Dermis blood vessel endothelial cell (primary cell): ENCODE data around the gene BBS5. TPM values are rescaled to one million over a fixed set of nuclear protein-coding genes. Genes with fewer than 3 reads are reported as not detected.
"Not testable (repeated sequence)": the region's sequence is repeated elsewhere in the genome, so short reads cannot be mapped to it uniquely, and the experiment has no call there.

ENCODE experiments used
- DNase-seq: peaks from one replicate; pipeline ENCODE4 v3.0.0; 2010
- total RNA-seq: library from RNA; depleted of rRNA; stranded (reverse); fragments of >200 nt; gene quantifications from 2 replicates; pipeline ENCODE4 v1.2.3, GENCODE V29; 2014

The BBS5 gene
- total RNA-seq, 1 donor from 2014 or later, result 3.2 TPM

DNA sequence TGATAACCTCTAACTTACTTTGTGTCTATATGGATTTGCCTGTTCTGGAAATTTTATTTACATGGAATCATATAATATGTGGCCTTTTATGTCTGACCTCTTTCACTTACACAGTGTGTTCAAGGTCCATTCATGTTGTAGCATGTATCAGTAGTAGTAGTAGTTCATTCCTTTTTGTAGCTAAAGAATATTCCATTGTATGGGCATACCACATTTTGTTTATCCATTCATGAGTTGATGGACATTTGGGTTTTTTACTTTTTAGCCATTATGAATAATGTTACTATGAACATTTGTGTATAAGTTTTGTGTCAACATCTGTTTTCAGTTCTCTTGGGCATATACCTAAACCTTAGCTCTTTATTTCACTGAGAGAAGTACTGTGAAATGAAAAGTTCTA is 11.5 kb downstream of the BBS5 start:
- no peak for DNase-seq

DNA sequence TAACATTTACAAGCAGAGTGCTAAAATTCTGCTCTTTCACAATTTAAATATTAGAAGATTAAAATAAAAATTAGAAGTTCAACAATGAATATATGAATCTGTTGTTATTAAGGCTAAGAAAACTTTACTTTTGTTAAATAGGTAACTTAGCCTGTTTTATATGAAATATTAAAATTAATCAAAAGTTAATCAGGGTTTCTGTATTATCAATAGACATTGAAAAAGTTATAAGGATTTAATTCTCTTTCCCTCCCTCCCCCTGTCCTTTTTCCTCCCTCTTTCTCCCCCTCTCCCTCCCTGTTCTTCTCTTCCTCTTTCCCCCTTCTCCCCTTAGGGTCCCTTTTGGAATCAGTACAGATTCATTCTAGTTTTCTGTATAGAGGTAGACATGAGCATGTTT is 12.1 kb downstream of the BBS5 start:
- DNase-seq, result no peak

DNA sequence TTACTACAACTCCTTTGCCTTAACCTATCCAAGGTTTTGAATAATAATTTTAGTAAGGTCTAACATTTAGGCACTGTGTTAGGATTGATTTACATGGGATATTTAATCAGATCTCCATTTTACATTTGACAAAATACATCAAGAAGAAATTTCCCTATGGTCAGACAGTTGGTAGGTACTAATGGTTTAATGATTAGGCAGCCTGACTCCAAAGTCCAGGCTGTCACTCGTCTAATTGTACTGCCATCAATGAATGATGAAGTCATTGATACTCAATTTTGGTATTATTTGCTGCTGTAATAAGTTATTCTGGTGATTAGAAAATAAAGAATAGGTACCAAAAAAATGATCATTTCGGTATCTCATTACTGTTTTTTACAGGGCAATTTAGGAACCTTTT is 14.1 kb downstream of the BBS5 start:
- DNase-seq, result no peak

DNA sequence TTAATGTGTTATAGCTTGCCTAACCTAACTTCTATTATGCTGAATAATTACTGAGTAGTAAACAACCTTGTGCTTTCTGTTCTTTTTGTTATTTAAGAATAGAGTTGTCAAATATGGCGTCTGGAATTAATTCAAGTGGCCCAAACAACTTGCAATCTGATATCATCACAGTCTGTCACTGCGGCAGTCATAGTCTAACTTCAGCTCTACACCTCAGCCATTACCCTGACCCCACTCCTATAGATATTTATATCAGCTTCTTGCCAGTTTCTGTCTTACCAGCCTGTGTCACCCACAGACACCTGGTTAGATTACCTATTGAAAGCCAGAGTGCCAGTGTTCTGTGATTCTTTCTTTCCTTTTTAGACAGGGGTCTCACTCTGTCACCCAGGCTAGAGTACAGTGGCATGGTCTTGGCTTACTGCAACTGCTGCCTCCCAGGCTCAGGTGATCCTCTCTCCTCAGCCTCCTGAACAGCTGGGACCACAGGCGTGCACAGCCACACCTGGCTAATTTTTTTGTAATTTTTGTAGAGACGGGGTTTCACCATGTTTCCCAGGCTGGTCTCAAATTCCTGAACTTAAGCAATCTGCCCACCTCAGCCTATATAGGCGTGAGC is 16.1 kb downstream of the BBS5 start:
- DNase-seq, result no peak

DNA sequence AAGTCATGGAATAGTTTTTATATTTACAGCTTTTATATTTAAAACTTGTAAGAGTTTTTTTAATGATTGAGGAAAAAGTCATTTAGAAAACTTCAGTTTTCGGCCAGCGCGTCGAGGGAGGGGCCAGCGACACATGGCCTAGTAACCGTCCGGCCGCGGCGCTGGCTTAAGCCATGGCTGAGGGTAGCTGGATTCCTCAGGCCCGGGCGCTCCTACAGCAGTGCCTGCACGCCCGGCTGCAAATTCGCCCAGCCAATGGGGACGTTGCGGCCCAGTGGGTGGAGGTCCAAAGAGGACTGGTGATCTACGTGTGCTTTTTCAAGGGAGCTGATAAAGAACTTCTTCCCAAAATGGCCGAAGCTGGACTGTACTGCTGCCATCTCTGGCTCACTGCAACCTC is 25.4 kb downstream of the BBS5 start:
- DNase-seq, result no peak

DNA sequence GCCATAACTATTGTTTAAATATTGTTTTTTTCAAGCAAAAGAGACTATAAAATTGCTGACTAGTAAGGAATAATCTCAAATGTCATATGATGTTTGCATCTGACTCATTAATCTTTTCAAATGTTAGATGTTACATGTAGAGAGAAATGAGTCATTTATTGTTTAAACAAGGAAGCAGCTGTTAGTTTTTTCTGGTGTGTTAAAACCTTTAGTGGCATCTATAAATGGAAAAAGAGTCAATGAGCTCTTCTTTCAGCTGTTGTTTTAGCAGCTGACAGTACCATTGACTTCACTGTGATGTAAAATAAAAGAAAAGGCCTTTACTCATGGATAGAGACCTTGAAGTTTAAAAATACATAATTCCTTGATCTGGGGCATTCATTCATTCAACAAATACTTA is 28.4 kb downstream of the BBS5 start:
- peak; percentile 88 for DNase-seq

DNA sequence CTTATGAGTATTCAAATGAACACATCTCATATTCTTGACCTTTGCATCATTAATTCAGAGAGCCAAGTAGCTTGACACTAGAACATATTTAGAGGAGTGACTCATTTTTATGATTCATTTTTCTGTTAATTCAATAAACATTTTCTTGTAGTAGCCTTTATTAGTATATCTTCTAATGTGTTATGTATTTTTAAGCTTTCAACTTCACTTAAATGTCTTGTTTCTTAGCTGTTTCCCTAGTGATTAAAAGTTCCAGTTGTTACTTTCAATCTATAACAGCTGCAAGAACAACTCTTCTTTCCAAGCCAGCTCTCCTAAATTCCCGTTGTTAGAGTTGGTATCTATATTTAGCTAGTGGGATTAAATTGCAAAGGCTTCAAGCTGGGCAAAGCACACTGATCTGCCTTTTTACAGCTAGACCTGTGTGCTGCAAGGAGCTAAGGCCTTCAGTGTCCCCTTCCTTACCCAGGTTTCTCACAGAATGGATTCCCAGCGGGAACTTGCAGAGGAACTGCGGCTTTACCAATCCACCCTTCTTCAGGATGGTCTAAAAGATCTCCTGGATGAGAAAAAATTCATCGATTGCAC is 30.1 kb downstream of the BBS5 start, which contains the start of gene KLHL41:
Gene KLHL41, plus strand, starts transcription at position 405 of the 588 bp plus-strand sequence. Its CDS starts 77 bp downstream, at position 482.
- DNase-seq, result no peak

DNA sequence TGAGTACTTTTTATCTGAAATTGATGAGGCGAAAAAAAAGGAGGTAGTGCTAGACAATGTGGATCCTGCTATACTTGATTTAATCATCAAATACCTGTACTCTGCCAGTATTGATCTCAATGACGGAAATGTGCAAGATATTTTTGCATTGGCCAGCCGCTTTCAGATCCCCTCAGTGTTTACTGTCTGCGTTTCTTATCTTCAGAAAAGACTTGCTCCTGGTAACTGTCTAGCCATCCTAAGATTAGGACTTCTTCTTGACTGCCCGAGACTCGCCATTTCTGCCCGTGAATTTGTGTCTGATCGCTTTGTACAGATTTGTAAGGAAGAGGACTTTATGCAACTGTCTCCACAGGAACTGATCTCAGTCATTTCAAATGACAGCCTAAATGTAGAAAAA is 30.7 kb downstream of the BBS5 start:
- no peak for DNase-seq

DNA sequence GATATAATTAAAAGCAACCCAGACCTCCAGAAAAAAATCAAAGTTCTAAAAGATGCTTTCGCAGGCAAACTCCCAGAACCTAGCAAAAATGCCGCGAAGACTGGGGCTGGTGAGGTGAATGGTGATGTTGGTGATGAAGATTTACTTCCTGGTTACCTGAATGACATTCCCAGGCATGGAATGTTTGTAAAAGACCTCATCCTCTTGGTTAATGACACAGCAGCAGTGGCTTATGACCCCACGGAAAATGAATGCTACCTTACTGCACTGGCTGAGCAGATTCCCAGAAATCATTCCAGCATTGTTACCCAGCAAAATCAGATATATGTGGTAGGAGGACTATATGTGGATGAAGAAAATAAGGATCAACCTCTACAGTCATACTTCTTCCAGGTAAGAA is 31.2 kb downstream of the BBS5 start:
- DNase-seq, result no peak

DNA sequence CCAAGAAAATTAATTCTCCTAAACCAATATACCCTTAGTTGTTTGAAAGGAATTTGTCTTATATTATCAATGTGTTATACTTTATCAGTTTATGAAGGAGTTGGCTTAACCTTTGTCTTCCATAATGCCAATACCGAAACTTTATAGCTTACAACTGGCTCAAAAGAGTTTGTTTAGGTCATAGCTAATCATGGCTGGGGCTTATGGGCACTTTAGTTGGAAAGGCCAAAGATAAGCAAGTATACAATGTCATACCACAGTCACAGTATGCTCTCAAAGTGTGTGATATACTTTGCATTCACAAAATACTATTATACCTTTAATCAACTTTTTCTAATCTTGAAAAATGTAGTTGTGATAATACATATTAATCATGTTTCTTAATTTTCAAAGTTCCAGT is 32.5 kb downstream of the BBS5 start:
- DNase-seq, result no peak

DNA sequence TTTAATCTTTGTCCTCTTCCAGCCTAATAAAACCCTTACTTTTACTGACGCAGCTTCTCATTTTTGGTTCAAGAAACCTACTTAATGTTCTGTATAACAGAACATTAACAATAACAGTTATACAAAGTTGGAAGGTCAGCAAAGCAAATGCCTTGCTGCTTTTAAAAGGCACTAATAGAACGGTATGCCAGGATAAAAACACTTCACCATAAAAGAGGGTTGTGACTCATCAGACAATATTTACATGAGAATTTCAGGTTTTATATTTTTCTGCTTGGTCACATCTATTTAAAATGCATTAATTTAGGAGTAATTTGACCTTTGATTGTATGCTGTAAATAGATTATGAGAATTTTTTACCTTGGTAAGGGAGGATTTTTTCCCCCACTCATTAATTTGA is 33.2 kb downstream of the BBS5 start:
- no peak for DNase-seq

DNA sequence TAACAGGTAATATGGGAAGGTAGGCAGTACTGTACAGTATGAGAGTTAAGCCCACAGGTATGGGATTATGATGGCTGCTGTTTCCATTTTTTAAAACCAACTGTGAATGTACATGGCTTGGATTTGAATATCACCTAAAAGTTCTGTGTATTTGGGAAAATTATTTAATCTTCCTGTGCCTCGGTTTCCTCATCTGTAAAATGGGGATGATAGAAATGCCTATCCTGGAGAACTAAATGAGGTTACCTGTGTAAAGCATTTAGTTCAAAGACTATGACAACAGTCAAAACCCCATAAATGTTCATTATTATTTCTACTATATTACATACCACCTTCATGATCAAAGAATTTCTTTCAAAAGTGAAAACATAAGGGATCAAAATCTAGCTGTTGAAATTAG is 33.8 kb downstream of the BBS5 start:
- DNase-seq, result no peak

DNA sequence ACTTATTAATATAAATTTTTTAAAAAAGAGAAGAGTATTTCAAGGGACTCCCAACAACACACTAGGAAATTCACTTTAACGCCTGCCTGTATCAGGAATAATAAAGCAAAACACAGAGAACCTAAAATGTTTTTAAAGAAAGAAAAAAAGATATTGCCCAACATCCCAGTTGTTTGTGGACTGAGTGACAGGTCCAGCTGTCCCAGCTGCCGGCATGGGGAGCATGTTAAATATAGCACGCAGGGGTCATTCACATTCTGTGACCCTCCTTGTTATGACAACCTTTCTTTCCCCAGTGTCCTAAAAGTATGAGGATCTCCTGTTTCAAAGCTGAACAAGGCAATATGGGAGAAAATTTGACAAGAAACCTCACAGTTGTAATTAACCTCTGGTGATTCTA is 34.6 kb downstream of the BBS5 start:
- DNase-seq, result no peak

DNA sequence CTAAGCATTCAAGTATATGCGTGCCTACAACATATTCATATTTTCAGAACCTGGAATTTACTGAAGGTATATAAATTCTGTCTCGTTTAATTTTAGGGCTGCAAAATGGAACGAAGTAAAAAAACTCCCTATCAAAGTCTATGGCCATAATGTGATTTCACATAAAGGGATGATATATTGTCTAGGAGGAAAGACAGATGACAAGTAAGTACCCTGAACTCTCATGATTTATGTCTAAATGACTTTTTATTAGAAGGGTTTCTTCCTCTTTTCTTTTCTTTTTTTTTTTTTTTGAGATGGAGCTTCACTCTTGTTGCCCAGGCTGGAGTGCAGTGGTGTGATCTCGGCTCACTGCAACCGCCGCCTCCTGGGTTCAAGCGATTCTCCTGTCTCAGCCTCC is 35.5 kb downstream of the BBS5 start:
- not testable (repeated sequence) for DNase-seq

DNA sequence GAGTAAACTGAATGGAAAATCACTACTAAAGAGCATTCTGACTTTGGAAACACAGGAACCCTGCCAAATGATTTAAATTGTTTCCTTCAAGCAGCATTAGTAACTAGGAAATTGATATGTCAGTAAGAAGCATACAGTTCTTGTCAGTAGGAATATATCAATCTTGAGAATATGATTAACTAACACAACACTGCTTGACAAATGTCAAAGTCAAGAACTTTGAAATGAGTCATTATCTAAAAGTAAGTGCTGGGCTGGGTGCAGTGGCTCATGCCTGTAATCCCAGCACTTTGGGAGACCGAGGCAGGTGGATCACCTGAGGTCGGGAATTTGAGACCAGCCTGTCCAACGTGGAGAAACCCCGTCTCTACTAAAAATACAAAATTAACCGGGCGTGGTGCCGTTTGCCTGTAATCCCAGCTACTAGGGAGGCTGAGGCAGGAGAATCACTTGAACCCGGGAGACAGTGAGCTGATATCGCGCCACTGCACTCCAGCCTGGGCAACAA is 37.2 kb downstream of the BBS5 start:
- not testable (repeated sequence) for DNase-seq

DNA sequence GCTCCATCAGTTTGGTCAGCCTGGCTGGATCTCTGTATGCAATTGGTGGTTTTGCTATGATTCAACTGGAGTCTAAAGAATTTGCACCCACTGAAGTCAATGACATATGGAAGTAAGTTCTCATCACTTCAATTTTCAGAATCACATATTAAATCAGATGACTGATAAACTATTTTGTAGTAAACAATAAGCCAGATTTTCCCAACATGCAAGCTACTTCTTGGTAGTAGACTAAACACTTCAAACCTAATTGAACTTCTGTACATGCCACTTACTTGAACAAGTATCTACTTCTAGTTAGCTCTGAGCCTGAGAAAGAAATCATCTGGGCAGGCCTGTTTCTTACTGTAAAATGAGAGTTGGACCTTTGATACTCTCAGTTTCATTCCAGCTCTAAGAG is 41.6 kb downstream of the BBS5 start:
- no peak for DNase-seq

DNA sequence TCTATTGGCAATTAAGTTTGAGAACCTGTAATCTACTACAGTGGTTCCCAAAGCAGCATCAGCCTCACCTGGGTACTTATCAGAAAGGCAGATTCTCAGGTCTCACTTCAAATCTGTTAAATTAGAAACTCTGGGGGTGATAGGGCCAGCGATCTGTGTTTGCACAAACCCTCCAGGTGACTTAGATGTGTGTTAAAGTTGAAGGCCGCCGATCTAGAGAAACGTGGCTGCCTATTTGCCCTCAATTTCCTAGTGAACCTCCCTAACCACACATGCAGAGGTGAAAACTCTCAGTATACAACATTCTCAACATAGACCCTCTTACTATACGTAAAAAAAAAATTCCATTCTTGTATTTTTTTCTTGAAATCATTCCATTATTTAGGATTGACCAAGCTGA is 44.4 kb downstream of the BBS5 start:
- DNase-seq, result no peak

DNA sequence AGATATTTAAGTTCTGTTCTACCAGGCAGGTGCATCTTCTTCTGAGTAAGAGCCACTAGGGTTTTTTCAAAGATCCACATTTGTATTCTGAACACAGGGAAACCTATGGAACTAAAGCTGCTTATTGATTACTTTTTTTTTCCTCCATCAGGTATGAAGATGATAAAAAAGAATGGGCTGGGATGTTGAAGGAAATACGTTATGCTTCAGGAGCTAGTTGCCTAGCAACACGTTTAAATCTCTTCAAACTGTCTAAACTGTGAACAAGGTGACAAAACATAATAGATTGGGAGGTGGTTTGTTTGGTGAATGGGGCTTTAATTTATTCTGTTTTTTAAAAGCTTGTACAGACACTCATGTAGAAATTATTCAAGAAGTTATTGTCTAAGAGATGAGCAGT is 46.1 kb downstream of the BBS5 start:
- no peak for DNase-seq

DNA sequence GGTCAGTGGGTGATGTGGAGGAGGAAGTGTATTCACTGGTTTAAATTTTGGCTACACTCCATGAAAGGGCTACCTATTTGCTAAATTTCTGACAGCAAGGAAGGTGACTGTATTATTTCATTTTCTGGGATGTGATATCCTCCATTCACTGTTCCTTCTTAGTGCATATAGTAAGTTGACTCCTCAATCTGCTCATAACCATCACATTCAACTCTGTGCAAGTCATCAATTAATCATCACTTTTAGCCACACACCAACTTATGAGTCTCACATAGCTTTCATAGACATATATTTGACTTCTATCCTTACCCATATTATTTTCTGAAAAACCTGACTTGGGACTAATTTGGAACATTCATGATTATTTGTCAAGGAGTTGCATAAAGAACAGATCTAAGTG is 47.2 kb downstream of the BBS5 start:
- DNase-seq, result no peak

DNA sequence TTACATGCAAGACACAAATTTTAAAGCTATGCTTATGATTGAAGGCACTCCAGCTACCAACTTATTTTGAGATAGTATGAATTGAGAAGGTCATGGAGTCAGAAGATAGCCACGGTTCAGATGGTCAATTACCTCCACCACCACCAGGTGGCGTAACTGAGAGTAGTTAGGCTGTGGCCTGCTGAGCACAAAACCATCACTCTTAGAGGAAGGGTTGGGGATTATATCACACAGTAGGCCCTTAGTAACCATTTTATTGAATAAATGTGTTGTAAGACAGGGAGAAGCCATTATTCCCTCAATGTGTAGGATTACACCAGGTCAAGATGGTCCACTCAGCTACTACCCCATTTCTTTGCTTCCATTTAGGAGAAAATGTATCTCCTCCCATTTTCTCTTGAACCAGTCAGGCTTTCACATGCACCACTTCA is 49.0 kb downstream of the BBS5 start:
- peak; percentile 83 for DNase-seq

DNA sequence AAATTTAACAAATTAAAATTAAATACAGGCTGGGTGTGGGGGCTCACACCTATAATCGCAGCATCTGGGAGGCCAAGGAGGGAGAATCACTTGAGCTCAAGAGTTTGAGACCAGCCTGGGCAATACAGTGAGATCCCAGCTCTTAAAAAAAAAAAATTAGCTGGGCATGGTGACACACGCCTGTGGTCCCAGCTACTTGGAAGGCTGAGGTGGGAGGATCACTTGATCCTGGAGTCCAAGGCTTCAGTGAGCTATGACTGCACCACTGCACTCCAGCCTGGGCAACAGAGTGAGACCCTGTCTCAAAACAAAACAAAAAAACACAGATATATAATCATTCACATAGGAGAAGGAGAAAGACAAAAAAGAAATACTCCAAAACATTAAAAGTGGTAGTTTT is 60.2 kb downstream of the BBS5 start:
- DNase-seq, result not testable (repeated sequence)

DNA sequence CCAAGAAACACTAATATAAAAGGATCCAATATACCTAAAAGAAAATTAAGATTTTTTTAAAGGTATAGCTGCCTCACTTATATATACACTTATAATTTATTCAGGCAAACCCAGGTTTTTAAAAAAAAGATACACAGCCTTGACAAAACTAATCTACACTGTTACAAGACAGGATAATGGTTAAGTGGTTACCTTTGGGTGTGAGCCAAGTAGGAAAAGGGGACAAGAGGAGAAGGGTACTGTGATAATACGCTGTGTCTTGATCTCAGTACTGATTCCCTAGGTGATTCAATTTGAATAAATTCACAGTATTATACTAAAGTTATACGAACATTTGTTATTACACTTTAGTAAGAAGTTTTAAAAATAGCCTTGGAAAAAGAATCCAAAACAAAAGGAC is 60.9 kb downstream of the BBS5 start:
- no peak for DNase-seq

DNA sequence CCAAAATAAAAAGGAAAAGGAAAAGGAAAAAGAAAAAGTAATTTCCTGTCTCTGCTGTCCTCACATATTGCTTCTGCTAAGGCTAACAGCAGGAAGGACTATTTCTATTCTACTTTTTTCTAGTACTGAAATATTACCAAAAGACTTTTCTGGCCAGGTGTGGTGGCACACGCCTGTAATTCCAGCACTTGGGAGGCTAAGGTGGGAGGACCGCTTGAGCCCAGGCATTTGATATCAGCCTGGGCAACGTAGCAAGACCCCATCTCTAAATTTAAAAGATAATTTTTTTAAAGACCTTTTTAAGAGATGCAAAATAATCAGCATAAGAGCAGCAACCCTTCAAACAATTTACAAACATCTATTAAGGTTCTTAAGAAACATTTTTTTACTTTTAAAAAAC is 63.1 kb downstream of the BBS5 start:
- no peak for DNase-seq

DNA sequence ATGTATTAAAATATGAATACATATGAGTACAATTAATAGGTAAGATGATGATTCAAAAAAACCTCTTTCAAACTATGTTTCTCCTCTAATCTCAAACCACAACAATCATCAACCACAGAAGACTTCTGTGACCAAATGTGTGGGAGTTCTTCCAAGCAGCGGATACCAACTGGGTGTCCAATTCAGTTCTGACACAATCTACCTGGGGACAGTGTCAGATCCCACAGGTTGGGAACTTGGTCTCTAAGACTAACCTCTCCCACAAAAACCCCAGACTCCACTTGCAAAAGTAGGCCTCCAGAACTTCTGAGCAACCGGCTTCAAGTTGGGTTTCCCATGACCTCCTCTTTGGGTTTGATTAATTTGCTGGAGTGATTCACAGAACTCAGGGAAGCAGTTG is 67.5 kb downstream of the BBS5 start:
- DNase-seq, result no peak
